Measurements from ENCODE around the gene TRAPPC12. TPM values are rescaled to one million over a fixed set of nuclear protein-coding genes. Genes with fewer than 3 reads are reported as not detected.

The TRAPPC12 gene
- total RNA-seq, 2 donors from 2014 or later = 71.3 to 87.8 TPM

GRCh38 chr2:3399829-3400228 is 20.3 kb downstream of the TRAPPC12 start:
- DNase-seq (ENCODE audit: low spot score) = no peak

GRCh38 chr2:3403587-3404334 is 24.3 kb downstream of the TRAPPC12 start:
- no peak for DNase-seq (ENCODE audit: low spot score)
- intact Hi-C loops (cut with DNase I) = no loop called here

More at GRCh38 chr2:3399829-3400228, 20.3 kb downstream of the TRAPPC12 start:
- intact Hi-C loops (cut with DNase I) = no loop called here

- intact Hi-C loops (cut with DNase I) = no loop called here
Observed at GRCh38 chr2:3404349-3404894, 24.9 kb downstream of the TRAPPC12 start.

GRCh38 chr2:3405307-3405706 is 25.8 kb downstream of the TRAPPC12 start:
- intact Hi-C loops (cut with DNase I) = no loop called here
- no peak for DNase-seq (ENCODE audit: low spot score)

More at GRCh38 chr2:3404349-3404894, 24.9 kb downstream of the TRAPPC12 start:
- DNase-seq (ENCODE audit: low spot score) = no peak

GRCh38 chr2:3405876-3406275 is 26.4 kb downstream of the TRAPPC12 start:
- intact Hi-C loops (cut with DNase I) = no loop called here
- DNase-seq (ENCODE audit: low spot score) = no peak

- DNase-seq (ENCODE audit: low spot score) = no peak
- intact Hi-C loops (cut with DNase I) = no loop called here
Observed at GRCh38 chr2:3406501-3406900, 27.0 kb downstream of the TRAPPC12 start.

- intact Hi-C loops (cut with DNase I) = loop anchor here in 1 of 2 donors (1.0 kb wide), 1 partner anchor 21 kb away; no protein-coding TSS in a partner anchor
- no peak for DNase-seq (ENCODE audit: low spot score)
Observed at GRCh38 chr2:3408781-3409180, 29.3 kb downstream of the TRAPPC12 start.

GRCh38 chr2:3409627-3410170 is 30.2 kb downstream of the TRAPPC12 start:
- intact Hi-C loops (cut with DNase I) = loop anchor here in 1 of 2 donors (1.0 kb wide), 1 partner anchor 22 kb away; no protein-coding TSS in a partner anchor
- DNase-seq (ENCODE audit: low spot score) = no peak

- intact Hi-C loops (cut with DNase I) = no loop called here
- no peak for DNase-seq (ENCODE audit: low spot score)
Observed at GRCh38 chr2:3411103-3411502, 31.6 kb downstream of the TRAPPC12 start.

- intact Hi-C loops (cut with DNase I) = no loop called here
- no peak for DNase-seq (ENCODE audit: low spot score)
Observed at GRCh38 chr2:3413697-3414096, 34.2 kb downstream of the TRAPPC12 start.

- intact Hi-C loops (cut with DNase I) = no loop called here
- DNase-seq (ENCODE audit: low spot score) = no peak
Observed at GRCh38 chr2:3414133-3414860, 34.8 kb downstream of the TRAPPC12 start.

GRCh38 chr2:3418766-3419404 is 39.4 kb downstream of the TRAPPC12 start:
- DNase-seq (ENCODE audit: low spot score) = no peak
- intact Hi-C loops (cut with DNase I) = no loop called here

- DNase-seq (ENCODE audit: low spot score) = no peak
- intact Hi-C loops (cut with DNase I) = no loop called here
Observed at GRCh38 chr2:3420076-3420768, 40.7 kb downstream of the TRAPPC12 start.

- intact Hi-C loops (cut with DNase I) = no loop called here
- no peak for DNase-seq (ENCODE audit: low spot score)
Observed at GRCh38 chr2:3420769-3421397, 41.4 kb downstream of the TRAPPC12 start.

- intact Hi-C loops (cut with DNase I) = no loop called here
- DNase-seq (ENCODE audit: low spot score) = no peak
Observed at GRCh38 chr2:3421580-3421979, 42.1 kb downstream of the TRAPPC12 start.

- DNase-seq (ENCODE audit: low spot score) = no peak
- intact Hi-C loops (cut with DNase I) = no loop called here
Observed at GRCh38 chr2:3422161-3422779, 42.8 kb downstream of the TRAPPC12 start.

GRCh38 chr2:3423492-3424170 is 44.1 kb downstream of the TRAPPC12 start:
- peak; percentile 89 for DNase-seq (ENCODE audit: low spot score)
- intact Hi-C loops (cut with DNase I) = no loop called here

Data from posterior vena cava (tissue), 2 donors.